ENCODE results near the gene SCUBE1. TPM values are rescaled to one million over a fixed set of nuclear protein-coding genes. Genes with fewer than 3 reads are reported as not detected.
A peak's percentile ranks its signal among the peaks of the same experiment; 100 is the strongest.

The SCUBE1 gene
- total and polyA plus RNA-seq, 2 of the 4 experiments (the other 2 are of a cell fraction), result not detected

DNA sequence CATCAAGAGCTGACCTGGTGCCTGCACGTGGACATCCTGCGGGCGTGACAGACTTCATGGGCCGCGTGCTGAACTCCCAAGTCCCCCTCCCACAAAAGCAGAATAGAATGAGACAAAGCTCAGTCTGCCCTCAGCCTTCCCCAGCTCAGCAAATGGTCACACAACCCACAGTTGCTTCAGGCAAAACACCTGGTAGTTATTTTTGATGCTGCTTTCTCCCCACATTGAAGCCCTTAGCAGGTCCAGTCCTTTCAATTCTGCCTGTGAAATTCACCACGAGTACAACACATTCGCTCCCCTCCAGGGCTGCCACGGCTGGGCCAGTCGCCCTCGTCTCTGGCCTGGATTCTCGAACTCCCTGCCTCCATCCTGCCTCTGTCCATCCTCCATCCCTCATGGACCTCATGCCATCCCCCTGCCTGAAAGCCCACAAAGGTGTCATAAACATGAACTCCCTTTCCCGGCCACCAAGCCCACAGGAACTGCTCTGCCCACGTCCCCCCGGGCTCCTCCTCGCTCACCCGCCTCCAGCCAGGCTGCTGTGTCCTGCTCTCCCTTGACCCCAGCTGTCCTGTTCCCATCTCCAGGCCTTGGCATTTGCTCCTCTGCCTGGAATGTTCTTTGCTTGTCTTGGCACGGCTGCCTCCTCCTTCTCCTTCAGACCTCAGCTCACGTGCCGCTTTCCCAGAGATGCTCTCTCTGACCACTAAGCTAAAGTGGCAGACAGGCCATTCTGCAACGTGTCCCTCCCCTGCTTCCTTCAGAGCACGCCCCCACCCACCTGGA, 42.1 kb downstream of the SCUBE1 start:
- in situ Hi-C loops (cut with MboI; ENCODE audit: low sequenced_read_pairs), result no loop called here
- Histone ChIP-seq H3K56ac (ENCODE audit: extremely low read depth, insufficient read depth, low read length) (no peak overlapping the region), H2AK5ac (ENCODE audit: low read depth, low read length) (no peak overlapping the region), H2AK9ac (replicated peaks; ENCODE audit: low read depth, low read length, poor library complexity) (no peak overlapping the region), H3K9ac (ENCODE audit: low read depth, low read length) (no peak overlapping the region), H2BK20ac (ENCODE audit: low read depth, low read length) (no peak overlapping the region), H3K23ac (ENCODE audit: low read depth, low read length) (no peak overlapping the region), H3K27me3 (ENCODE audit: control insufficient read depth, insufficient read depth, low read length) (peaks cover 33% of the 10 kb centered on the region), H4K5ac (ENCODE audit: low read depth, low read length) (no peak overlapping the region), H2BK15ac (ENCODE audit: low read depth, low read length) (no peak overlapping the region), H3K79me1 (ENCODE audit: low read depth in 1 of 2, low read length in 2 of 2) (no peaks in the 10 kb centered on the region), H2BK120ac (ENCODE audit: low read depth, low read length) (no peak overlapping the region), H2BK5ac (ENCODE audit: low read depth, low read length, poor library complexity, severe bottlenecking) (no peak overlapping the region), H2AFZ (replicated peaks; ENCODE audit: low read length, poor library complexity) (peak overlapping the region; percentile 10), H3K14ac (replicated peaks; ENCODE audit: low read depth, low read length) (no peak overlapping the region), H3K4me1 (ENCODE audit: control insufficient read depth, insufficient read depth, low read length) (no peaks in the 10 kb centered on the region; the same call in 1 of the 2 replicates), H3K4me3 (ENCODE audit: insufficient read depth, low read depth, low read length) (no peak overlapping the region), H3K4me2 (ENCODE audit: low read depth, low read length) (no peak overlapping the region), H3K9me3 (ENCODE audit: control insufficient read depth, insufficient read depth, low read length) (no peaks in the 10 kb centered on the region), H4K20me1 (ENCODE audit: insufficient read depth, low read length) (no peaks in the 10 kb centered on the region), H3K36me3 (ENCODE audit: control insufficient read depth, insufficient read depth, low read length) (no peaks in the 10 kb centered on the region), H3K27ac (ENCODE audit: insufficient read depth, low read length) (no peak overlapping the region), H4K8ac (ENCODE audit: low read depth in 2 of 2, low read length in 2 of 2) (no peak overlapping the region), H3K18ac (ENCODE audit: low read depth, low read length) (no peak overlapping the region), H4K91ac (ENCODE audit: insufficient read depth, low read depth, low read length) (no peak overlapping the region), H3K9me1 (ENCODE audit: insufficient read depth, low read length) (no peaks in the 10 kb centered on the region), H3K4ac (ENCODE audit: low read depth, low read length) (no peak overlapping the region)
- 60% methylated on average over 18 of the region's 21 CpGs; no CpG with 5 or more reads in 1 of the 2 experiments for WGBS, 2 experiments (ENCODE audit: extremely low coverage in 2 of 2, insufficient read length in 1 of 2)
- ChIA-PET CTCF (no interaction called here), POLR2A (ENCODE audit: unreplicated experiment) (no interaction called here)
- dilution Hi-C loops (cut with HindIII; ENCODE audit: low sequenced_read_pairs, unreplicated experiment), result no loop called here
- TF ChIP-seq CHD1 (IDR thresholded peaks at IDR 0.05; ENCODE audit: low read depth, low read length) (no peak), POLR2A (IDR thresholded peaks at IDR 0.05; ENCODE audit: low read depth, low read length) (no peak), MAFK (IDR thresholded peaks at IDR 0.05; ENCODE audit: low read depth, low read length) (no peak), MXI1 (IDR thresholded peaks at IDR 0.05; ENCODE audit: borderline replicate concordance, low read depth, low read length) (no peak), FOS (IDR thresholded peaks at IDR 0.05; ENCODE audit: low read depth, low read length) (no peak), BHLHE40 (IDR thresholded peaks at IDR 0.05; ENCODE audit: low read depth, low read length) (no peak), RCOR1 (IDR thresholded peaks at IDR 0.05; ENCODE audit: insufficient replicate concordance, low read length) (no peak), MAZ (IDR thresholded peaks at IDR 0.05; ENCODE audit: borderline replicate concordance, low read depth, low read length) (no peak)
- TF ChIP-seq, protein P1, sequence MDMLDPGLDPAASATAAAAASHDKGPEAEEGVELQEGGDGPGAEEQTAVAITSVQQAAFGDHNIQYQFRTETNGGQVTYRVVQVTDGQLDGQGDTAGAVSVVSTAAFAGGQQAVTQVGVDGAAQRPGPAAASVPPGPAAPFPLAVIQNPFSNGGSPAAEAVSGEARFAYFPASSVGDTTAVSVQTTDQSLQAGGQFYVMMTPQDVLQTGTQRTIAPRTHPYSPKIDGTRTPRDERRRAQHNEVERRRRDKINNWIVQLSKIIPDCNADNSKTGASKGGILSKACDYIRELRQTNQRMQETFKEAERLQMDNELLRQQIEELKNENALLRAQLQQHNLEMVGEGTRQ (IDR thresholded peaks at IDR 0.05; ENCODE audit: low read depth, low read length), result no peak
- TF ChIP-seq, protein P2, sequence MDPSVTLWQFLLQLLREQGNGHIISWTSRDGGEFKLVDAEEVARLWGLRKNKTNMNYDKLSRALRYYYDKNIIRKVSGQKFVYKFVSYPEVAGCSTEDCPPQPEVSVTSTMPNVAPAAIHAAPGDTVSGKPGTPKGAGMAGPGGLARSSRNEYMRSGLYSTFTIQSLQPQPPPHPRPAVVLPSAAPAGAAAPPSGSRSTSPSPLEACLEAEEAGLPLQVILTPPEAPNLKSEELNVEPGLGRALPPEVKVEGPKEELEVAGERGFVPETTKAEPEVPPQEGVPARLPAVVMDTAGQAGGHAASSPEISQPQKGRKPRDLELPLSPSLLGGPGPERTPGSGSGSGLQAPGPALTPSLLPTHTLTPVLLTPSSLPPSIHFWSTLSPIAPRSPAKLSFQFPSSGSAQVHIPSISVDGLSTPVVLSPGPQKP (IDR thresholded peaks at IDR 0.05; ENCODE audit: borderline replicate concordance, low read depth, low read length), result no peak
- DNase-seq (no peak), ATAC-seq (ENCODE audit: low read depth) (no peak)
- intact Hi-C loops (cut with micrococcal nuclease), result no loop called here
- no TSS peak for BruUV-seq (replicated peaks)

Data from IMR-90 (cell line).